Astrocyte of the spinal cord (primary cell): ENCODE data around the gene RBMS3.

Experiments used
- DNase-seq: peaks from one replicate; pipeline ENCODE4 v3.0.0; 2011; ENCODE audit warnings: low read depth, low spot score
- H3K4me3 ChIP-seq: 2 replicates; pipeline ENCODE4 v1.5.1; 2011; ENCODE audit warnings: low read depth, mild to moderate bottlenecking, low read length, moderate library complexity
- in situ Hi-C: cut with HindIII; loops from 2 replicates; pipeline ENCODE4 v1.10.0; 2017; ENCODE audit warnings: low sequenced_read_pairs
- TF ChIP-seq, protein P1 (sequence below): IDR thresholded peaks from 2 replicates; pipeline ENCODE4 v1.5.1; 2012; ENCODE audit warnings: low read depth, mild to moderate bottlenecking, low read length, inconsistent platforms

Gene RBMS3

DNA sequence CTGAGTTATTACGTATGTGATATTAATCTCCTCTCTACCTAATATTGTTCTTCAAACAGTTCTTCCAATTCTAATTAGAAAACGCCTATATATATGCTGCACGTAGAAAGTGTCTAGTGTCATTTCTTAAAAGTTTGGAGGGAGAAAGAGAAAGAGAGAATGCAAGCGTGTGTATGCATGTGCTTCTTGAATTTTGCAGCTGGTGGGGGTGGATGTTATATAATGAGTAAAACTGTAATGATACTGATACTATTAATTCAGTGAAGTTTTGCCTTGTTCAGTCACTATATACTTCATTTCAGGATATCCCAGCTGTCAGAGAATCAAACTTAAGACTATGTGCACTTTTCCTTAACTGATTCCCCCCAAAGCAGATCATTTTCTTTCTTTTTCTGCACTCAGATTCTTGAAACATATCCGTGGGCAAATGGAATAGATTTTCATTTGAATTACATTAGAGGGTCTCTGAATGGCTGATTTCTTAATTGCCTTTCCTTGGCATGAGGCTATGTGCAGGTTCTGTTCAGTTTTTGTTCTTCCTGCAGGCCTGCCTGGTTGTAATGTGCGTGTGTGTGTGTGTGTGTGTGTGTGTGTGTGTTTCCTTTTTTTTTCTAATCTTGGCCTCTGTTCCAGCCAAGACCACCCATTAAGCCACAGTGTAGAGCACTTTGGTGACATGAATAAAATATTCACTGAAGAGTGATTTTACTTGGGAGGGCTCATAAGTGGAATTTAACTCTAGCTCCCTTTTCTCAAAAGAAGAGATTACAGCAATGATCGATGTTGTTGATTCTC lies 617.5 kb downstream of the RBMS3 start:
- in situ Hi-C loops: no loop called here
- DNase-seq: no peak
- TF ChIP-seq, protein P1, sequence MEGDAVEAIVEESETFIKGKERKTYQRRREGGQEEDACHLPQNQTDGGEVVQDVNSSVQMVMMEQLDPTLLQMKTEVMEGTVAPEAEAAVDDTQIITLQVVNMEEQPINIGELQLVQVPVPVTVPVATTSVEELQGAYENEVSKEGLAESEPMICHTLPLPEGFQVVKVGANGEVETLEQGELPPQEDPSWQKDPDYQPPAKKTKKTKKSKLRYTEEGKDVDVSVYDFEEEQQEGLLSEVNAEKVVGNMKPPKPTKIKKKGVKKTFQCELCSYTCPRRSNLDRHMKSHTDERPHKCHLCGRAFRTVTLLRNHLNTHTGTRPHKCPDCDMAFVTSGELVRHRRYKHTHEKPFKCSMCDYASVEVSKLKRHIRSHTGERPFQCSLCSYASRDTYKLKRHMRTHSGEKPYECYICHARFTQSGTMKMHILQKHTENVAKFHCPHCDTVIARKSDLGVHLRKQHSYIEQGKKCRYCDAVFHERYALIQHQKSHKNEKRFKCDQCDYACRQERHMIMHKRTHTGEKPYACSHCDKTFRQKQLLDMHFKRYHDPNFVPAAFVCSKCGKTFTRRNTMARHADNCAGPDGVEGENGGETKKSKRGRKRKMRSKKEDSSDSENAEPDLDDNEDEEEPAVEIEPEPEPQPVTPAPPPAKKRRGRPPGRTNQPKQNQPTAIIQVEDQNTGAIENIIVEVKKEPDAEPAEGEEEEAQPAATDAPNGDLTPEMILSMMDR: no peak
- H3K4me3 ChIP-seq: no peak overlapping the region

DNA sequence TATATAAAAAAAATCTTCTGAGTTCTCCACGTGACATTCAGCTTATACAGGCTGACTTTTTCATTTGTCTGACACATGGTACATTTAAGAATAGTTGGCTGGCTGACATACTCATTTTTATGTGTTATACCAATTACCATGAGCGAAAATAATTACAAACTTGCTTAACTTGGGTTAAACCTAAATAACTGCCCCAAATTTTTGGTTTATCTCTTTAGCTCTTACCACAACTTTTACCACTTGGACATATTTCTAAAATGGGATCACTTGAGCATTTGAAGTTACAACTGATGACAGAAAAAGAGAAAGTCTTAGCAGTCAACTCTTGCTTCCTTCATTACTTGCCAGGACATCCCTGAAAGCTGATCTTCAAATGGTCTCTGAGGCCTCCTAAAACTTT lies 618.1 kb downstream of the RBMS3 start:
- TF ChIP-seq, protein P1: no peak
- in situ Hi-C loops: no loop called here
- H3K4me3 ChIP-seq: no peak overlapping the region
- DNase-seq: no peak

DNA sequence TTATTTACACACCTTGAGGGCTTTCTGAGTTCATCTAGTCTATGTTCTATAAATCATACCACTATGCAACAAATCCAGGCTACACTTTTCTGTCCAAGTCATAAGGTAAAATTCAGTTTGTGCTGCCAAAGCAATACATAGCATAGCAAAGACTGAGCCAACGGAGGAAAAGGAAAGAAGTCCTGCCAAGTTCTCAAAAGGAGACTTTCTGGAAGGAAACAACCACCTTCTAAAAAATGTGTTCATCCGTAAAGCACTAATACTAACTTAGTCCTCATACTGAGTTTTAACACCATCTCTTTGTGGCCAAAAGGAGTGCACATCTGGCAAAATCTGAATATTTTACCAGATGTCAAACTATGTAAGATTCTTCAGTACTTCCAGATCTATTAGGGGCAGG lies 620.2 kb downstream of the RBMS3 start:
- DNase-seq: no peak
- TF ChIP-seq, protein P1: no peak
- H3K4me3 ChIP-seq: no peak overlapping the region
- in situ Hi-C loops: no loop called here

DNA sequence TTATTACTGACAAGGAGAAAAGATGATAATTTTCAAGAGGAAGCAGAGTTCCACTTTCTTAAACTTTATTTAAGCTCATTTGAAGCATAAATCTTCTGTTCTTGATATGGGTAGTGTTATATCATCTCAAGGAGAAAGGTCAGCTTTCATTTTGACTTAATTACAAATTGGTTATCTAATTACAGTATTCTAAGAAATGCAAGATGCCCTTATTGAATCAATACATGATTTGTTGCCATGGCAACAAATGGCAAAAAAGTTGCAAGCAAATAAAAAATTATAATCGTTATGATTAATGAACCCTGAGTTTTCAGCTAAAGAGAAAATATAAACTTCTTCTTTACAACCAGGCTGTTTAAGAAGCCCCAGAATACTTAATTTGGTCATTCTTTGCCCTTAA lies 622.7 kb downstream of the RBMS3 start:
- H3K4me3 ChIP-seq: no peak overlapping the region
- TF ChIP-seq, protein P1: no peak
- no peak for DNase-seq
- in situ Hi-C loops: no loop called here

DNA sequence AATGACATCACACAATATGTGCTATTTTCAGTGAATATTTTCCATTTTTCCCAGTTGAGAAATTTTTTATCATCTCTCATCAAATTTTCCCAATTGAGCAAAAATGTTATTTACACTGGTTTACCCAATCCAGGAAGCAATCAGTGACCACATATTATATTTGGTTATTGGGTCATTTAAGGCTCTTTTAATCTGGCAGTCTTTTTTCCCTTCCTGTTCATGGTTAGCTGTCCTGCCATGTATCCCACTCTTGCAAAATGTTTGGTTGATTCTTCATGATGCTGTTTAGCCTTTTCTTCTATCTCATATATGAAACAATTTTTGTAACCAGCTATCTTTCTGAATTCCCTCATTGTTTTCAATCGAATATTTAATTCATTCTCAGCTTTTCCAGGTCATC lies 626.0 kb downstream of the RBMS3 start:
- no peak for DNase-seq
- in situ Hi-C loops: no loop called here
- TF ChIP-seq, protein P1: no peak
- H3K4me3 ChIP-seq: no peak overlapping the region

DNA sequence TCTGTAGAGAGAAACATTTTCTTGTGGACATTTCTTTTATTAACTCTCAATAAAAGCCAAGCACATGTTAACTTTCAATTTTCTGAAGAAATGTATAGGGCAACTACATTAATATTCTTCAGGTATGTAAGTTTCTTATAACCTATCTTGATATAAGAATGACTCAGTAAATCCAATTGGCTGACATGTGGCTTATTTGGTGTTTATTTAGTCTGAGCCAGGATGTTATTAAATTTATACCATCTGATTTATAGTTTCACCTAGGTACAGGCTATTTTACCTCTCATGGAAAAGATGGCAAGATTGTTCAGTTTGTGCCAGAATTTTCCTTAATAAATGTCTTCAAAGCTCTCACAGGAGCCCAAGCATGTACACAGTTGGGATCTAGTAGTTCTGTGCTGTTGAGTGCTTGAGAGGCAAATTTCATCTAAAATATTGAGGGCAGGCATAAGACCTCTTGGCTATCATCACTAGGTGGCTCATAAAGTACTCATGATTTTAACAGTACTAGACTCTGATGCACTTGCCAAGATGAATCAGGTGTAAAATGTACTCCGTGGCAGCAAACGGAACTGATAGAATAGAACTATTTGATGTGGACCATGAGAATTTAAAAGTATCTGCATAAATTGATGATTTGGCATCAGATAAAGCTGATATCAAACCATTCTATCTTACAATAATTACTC lies 631.9 kb downstream of the RBMS3 start:
- H3K4me3 ChIP-seq: no peak overlapping the region
- TF ChIP-seq, protein P1: no peak
- no peak for DNase-seq
- in situ Hi-C loops: no loop called here
